ENCODE data around the gene INMT. TPM values are rescaled to one million over a fixed set of nuclear protein-coding genes. Genes with fewer than 3 reads are reported as not detected.

Gene INMT
- total RNA-seq, 1 experiment from 2014 or later, result not detected

GRCh38 chr7:30752484-30752883 lies 549 bp downstream of the INMT start:
- Mint-ChIP-seq H3K4me3 (ENCODE audit: unreplicated experiment) (no peak overlapping the region), H3K36me3 (ENCODE audit: insufficient read depth, unreplicated experiment) (no peaks in the 10 kb centered on the region), H3K27ac (ENCODE audit: low read depth, unreplicated experiment) (no peak overlapping the region), H3K9me3 (ENCODE audit: unreplicated experiment) (peaks cover 8% of the 10 kb centered on the region), H3K4me1 (ENCODE audit: insufficient read depth, unreplicated experiment) (no peaks in the 10 kb centered on the region), H3K27me3 (ENCODE audit: insufficient read depth, unreplicated experiment) (peaks cover 7% of the 10 kb centered on the region)
- ChIA-PET POLR2A (no interaction called here), CTCF (interaction anchor here (3.7 kb wide), 1 partner anchor 13 kb away, joined by 27 read pairs; no protein-coding TSS in a partner anchor)
- no peak for DNase-seq (ENCODE audit: unreplicated experiment)
- BruUV-seq (replicated peaks), result no TSS peak
- no peak for TF ChIP-seq CTCF (IDR thresholded peaks at IDR 0.05; ENCODE audit: unreplicated experiment)
- intact Hi-C loops (cut with micrococcal nuclease), result no loop called here

GRCh38 chr7:30752979-30753378 lies 1.0 kb downstream of the INMT start:
- intact Hi-C loops (cut with micrococcal nuclease), result no loop called here
- ChIA-PET POLR2A (no interaction called here), CTCF (interaction anchor here (3.7 kb wide), 1 partner anchor 13 kb away, joined by 27 read pairs; no protein-coding TSS in a partner anchor)
- H3K9me3 Mint-ChIP-seq (ENCODE audit: unreplicated experiment), result peaks cover 8% of the 10 kb centered on the region
- H3K4me3 Mint-ChIP-seq (ENCODE audit: unreplicated experiment), result no peak overlapping the region
- no TSS peak for BruUV-seq (replicated peaks)
- DNase-seq (ENCODE audit: unreplicated experiment), result no peak
- H3K4me1 Mint-ChIP-seq (ENCODE audit: insufficient read depth, unreplicated experiment), result no peaks in the 10 kb centered on the region
- no peak overlapping the region for H3K27ac Mint-ChIP-seq (ENCODE audit: low read depth, unreplicated experiment)
- H3K27me3 Mint-ChIP-seq (ENCODE audit: insufficient read depth, unreplicated experiment), result peaks cover 10% of the 10 kb centered on the region
- TF ChIP-seq CTCF (IDR thresholded peaks at IDR 0.05; ENCODE audit: unreplicated experiment), result no peak
- H3K36me3 Mint-ChIP-seq (ENCODE audit: insufficient read depth, unreplicated experiment), result no peaks in the 10 kb centered on the region

- BruUV-seq (replicated peaks), result no TSS peak
- TF ChIP-seq CTCF (IDR thresholded peaks at IDR 0.05; ENCODE audit: unreplicated experiment), result no peak
- POLR2A ChIA-PET, result no interaction called here
- Mint-ChIP-seq H3K36me3 (ENCODE audit: insufficient read depth, unreplicated experiment) (no peaks in the 10 kb centered on the region), H3K27me3 (ENCODE audit: insufficient read depth, unreplicated experiment) (peaks cover 10% of the 10 kb centered on the region), H3K4me1 (ENCODE audit: insufficient read depth, unreplicated experiment) (no peaks in the 10 kb centered on the region), H3K27ac (ENCODE audit: low read depth, unreplicated experiment) (no peak overlapping the region), H3K9me3 (ENCODE audit: unreplicated experiment) (peaks cover 8% of the 10 kb centered on the region), H3K4me3 (ENCODE audit: unreplicated experiment) (no peak overlapping the region)
- CTCF ChIA-PET, result interaction anchor here (0.6 to 5.0 kb wide), 2 partner anchors 14 to 379 kb away, joined by 3 to 27 read pairs; no protein-coding TSS in a partner anchor
- intact Hi-C loops (cut with micrococcal nuclease), result no loop called here
- no peak for DNase-seq (ENCODE audit: unreplicated experiment)
Measured at GRCh38 chr7:30754315-30754877, 2.5 kb downstream of the INMT start.

- no peak for TF ChIP-seq CTCF (IDR thresholded peaks at IDR 0.05; ENCODE audit: unreplicated experiment)
- no TSS peak for BruUV-seq (replicated peaks)
- H3K27ac Mint-ChIP-seq (ENCODE audit: low read depth, unreplicated experiment), result no peak overlapping the region
- H3K27me3 Mint-ChIP-seq (ENCODE audit: insufficient read depth, unreplicated experiment), result peaks cover 10% of the 10 kb centered on the region
- H3K9me3 Mint-ChIP-seq (ENCODE audit: unreplicated experiment), result peaks cover 8% of the 10 kb centered on the region
- intact Hi-C loops (cut with micrococcal nuclease), result no loop called here
- POLR2A ChIA-PET, result no interaction called here
- H3K36me3 Mint-ChIP-seq (ENCODE audit: insufficient read depth, unreplicated experiment), result no peaks in the 10 kb centered on the region
- no peak for DNase-seq (ENCODE audit: unreplicated experiment)
- no peak overlapping the region for H3K4me3 Mint-ChIP-seq (ENCODE audit: unreplicated experiment)
- no peaks in the 10 kb centered on the region for H3K4me1 Mint-ChIP-seq (ENCODE audit: insufficient read depth, unreplicated experiment)
- CTCF ChIA-PET, result interaction anchor here (0.6 to 5.0 kb wide), 4 partner anchors 9 to 177 kb away, joined by 3 to 27 read pairs (median 4); no protein-coding TSS in a partner anchor
Measured at GRCh38 chr7:30755384-30756154, 3.6 kb downstream of the INMT start.

Measured in MCF 10A (cell line).